ENCODE data around the gene IMPACT. TPM values are rescaled to one million over a fixed set of nuclear protein-coding genes. Genes with fewer than 3 reads are reported as not detected.

Gene IMPACT
- total RNA-seq, 1 donor from 2014 or later: 19.8 TPM

GRCh38 chr18:24414349-24415003 is 12.0 kb upstream of the IMPACT start:
- intact Hi-C loops (cut with DNase I): no loop called here
- no peak for DNase-seq (ENCODE audit: missing footprints)
- no peak for ATAC-seq

GRCh38 chr18:24417480-24417879 is 9.0 kb upstream of the IMPACT start:
- no peak for ATAC-seq
- DNase-seq (ENCODE audit: missing footprints): no peak
- intact Hi-C loops (cut with DNase I): no loop called here

GRCh38 chr18:24420551-24420950 is 5.9 kb upstream of the IMPACT start:
- intact Hi-C loops (cut with DNase I): loop anchor here (10.0 kb wide), 2 partner anchors 56 to 64 kb away; no protein-coding TSS in a partner anchor

GRCh38 chr18:24421831-24422230 is 4.6 kb upstream of the IMPACT start:
- intact Hi-C loops (cut with DNase I): loop anchor here (10.0 kb wide), 2 partner anchors 57 to 63 kb away; no protein-coding TSS in a partner anchor
- no peak for DNase-seq (ENCODE audit: missing footprints)
- ATAC-seq: no peak

More at GRCh38 chr18:24420551-24420950, 5.9 kb upstream of the IMPACT start:
- DNase-seq (ENCODE audit: missing footprints) (no peak), ATAC-seq (no peak)

- DNase-seq (ENCODE audit: missing footprints) (no peak), ATAC-seq (no peak)
- intact Hi-C loops (cut with DNase I): loop anchor here (1.0 to 10.0 kb wide), 3 partner anchors 29 to 61 kb away; partner anchors contain the start of gene OSBPL1A
Observed at GRCh38 chr18:24426073-24426397, 435 bp upstream of the IMPACT start.

- ATAC-seq (no peak), DNase-seq (ENCODE audit: missing footprints) (no peak)
- intact Hi-C loops (cut with DNase I): loop anchor here (10.0 kb wide), 2 partner anchors 57 to 63 kb away; no protein-coding TSS in a partner anchor
Observed at GRCh38 chr18:24427484-24427883, 1.0 kb downstream of the IMPACT start.

GRCh38 chr18:24428709-24429108 is 2.2 kb downstream of the IMPACT start:
- no peak for ATAC-seq
- intact Hi-C loops (cut with DNase I): loop anchor here (10.0 kb wide), 2 partner anchors 56 to 64 kb away; no protein-coding TSS in a partner anchor

GRCh38 chr18:24429188-24429587 is 2.7 kb downstream of the IMPACT start:
- intact Hi-C loops (cut with DNase I): loop anchor here (10.0 kb wide), 2 partner anchors 56 to 64 kb away; no protein-coding TSS in a partner anchor
- no peak for DNase-seq (ENCODE audit: missing footprints)
- no peak for ATAC-seq

More at GRCh38 chr18:24428709-24429108, 2.2 kb downstream of the IMPACT start:
- DNase-seq (ENCODE audit: missing footprints): no peak

- no peak for ATAC-seq
- no peak for DNase-seq (ENCODE audit: missing footprints)
- intact Hi-C loops (cut with DNase I): no loop called here
Observed at GRCh38 chr18:24432618-24433017, 6.1 kb downstream of the IMPACT start.

- no peak for ATAC-seq
- intact Hi-C loops (cut with DNase I): no loop called here
- DNase-seq (ENCODE audit: missing footprints): no peak
Observed at GRCh38 chr18:24436939-24437338, 10.5 kb downstream of the IMPACT start.

GRCh38 chr18:24443870-24444269 is 17.4 kb downstream of the IMPACT start:
- ATAC-seq (no peak), DNase-seq (ENCODE audit: missing footprints) (no peak)
- intact Hi-C loops (cut with DNase I): no loop called here

- no peak for DNase-seq (ENCODE audit: missing footprints)
- ATAC-seq: no peak
- intact Hi-C loops (cut with DNase I): no loop called here
Observed at GRCh38 chr18:24446453-24446852, 20.0 kb downstream of the IMPACT start.

GRCh38 chr18:24446953-24447538 is 20.6 kb downstream of the IMPACT start:
- ATAC-seq: no peak
- no peak for DNase-seq (ENCODE audit: missing footprints)
- intact Hi-C loops (cut with DNase I): no loop called here

GRCh38 chr18:24447961-24448360 is 21.5 kb downstream of the IMPACT start:
- DNase-seq (ENCODE audit: missing footprints) (no peak), ATAC-seq (no peak)
- intact Hi-C loops (cut with DNase I): no loop called here

- DNase-seq (ENCODE audit: missing footprints): no peak
- ATAC-seq: no peak
- intact Hi-C loops (cut with DNase I): no loop called here
Observed at GRCh38 chr18:24456549-24456948, 30.1 kb downstream of the IMPACT start.

GRCh38 chr18:24459772-24460171 is 33.3 kb downstream of the IMPACT start:
- intact Hi-C loops (cut with DNase I): no loop called here
- no peak for DNase-seq (ENCODE audit: missing footprints)
- no peak for ATAC-seq

GRCh38 chr18:24460388-24460787 is 33.9 kb downstream of the IMPACT start, which contains the start of gene HRH4:
TSS of gene HRH4 (plus strand) at chr18:24460637. CDS start at chr18:24460729, 92 bp downstream.
- DNase-seq (ENCODE audit: missing footprints): no peak
- no peak for ATAC-seq
- intact Hi-C loops (cut with DNase I): no loop called here

GRCh38 chr18:24461996-24462395 is 35.5 kb downstream of the IMPACT start:
- DNase-seq (ENCODE audit: missing footprints): no peak
- intact Hi-C loops (cut with DNase I): no loop called here
- ATAC-seq: no peak

GRCh38 chr18:24462838-24463775 is 36.6 kb downstream of the IMPACT start:
- intact Hi-C loops (cut with DNase I): no loop called here
- DNase-seq (ENCODE audit: missing footprints) (no peak), ATAC-seq (no peak)

Data from Right ventricle myocardium inferior (tissue), 1 donor.